ENCODE results near the gene DNAH3. TPM values are rescaled to one million over a fixed set of nuclear protein-coding genes. Genes with fewer than 3 reads are reported as not detected.

Gene DNAH3
- total RNA-seq, 1 experiment from 2014 or later, result 0.15 TPM

GRCh38 chr16:20976576-20976975 is 174.1 kb downstream of the DNAH3 start:
- CTCF ChIA-PET, result no interaction called here
- no peak overlapping the region for H2AFZ ChIP-seq (ENCODE audit: low read depth, low read length, poor library complexity, severe bottlenecking)
- H3K4me1 ChIP-seq (ENCODE audit: control insufficient read depth in 1 of 2, insufficient read depth in 2 of 2, low read length in 2 of 2), result peaks cover 2% of the 10 kb centered on the region in 2 experiments; a peak in 2 of 4 replicates
- no peaks in the 10 kb centered on the region for H4K20me1 ChIP-seq (ENCODE audit: insufficient read depth)
- H3K4me2 ChIP-seq (ENCODE audit: low read length), result no peak overlapping the region
- ATAC-seq (no peak), DNase-seq (ENCODE audit: low read depth, low spot score) (no peak)
- no peak overlapping the region for H3K4me3 ChIP-seq (replicated peaks in 1 of 2; ENCODE audit: low read depth in 1 of 2, low read length in 2 of 2)
- no peak overlapping the region for H3K9ac ChIP-seq (ENCODE audit: low read length)
- POLR2A ChIA-PET, result no interaction called here
- H3K79me2 ChIP-seq (ENCODE audit: insufficient read depth, low read length), result no peaks in the 10 kb centered on the region
- intact Hi-C loops (cut with micrococcal nuclease), result no loop called here
- no TSS peak for BruUV-seq (replicated peaks)
- no peaks in the 10 kb centered on the region for H3K9me3 ChIP-seq (ENCODE audit: control insufficient read depth in 1 of 2, insufficient read depth in 1 of 2, low read depth in 1 of 2, low read length in 2 of 2)
- H3K27ac ChIP-seq (ENCODE audit: low read depth, low read length), result no peak overlapping the region
- no peaks in the 10 kb centered on the region for H3K9me2 ChIP-seq (ENCODE audit: insufficient read depth)
- RAD21 ChIA-PET (ENCODE audit: low non-redundant PET in 1 of 2, low total read pairs in 2 of 2, uncharacterized antibody in 2 of 2, unreplicated experiment in 2 of 2), result no interaction called here
- TF ChIP-seq YY1 (IDR thresholded peaks at IDR 0.05; ENCODE audit: extremely low read depth, insufficient replicate concordance, low read depth, low read length) (no peak), ELF1 (IDR thresholded peaks at IDR 0.05; ENCODE audit: borderline replicate concordance, low read depth) (no peak), TCF7L2 (IDR thresholded peaks at IDR 0.05; ENCODE audit: borderline replicate concordance, extremely low read depth, insufficient read depth, insufficient read length) (no peak), MAX (IDR thresholded peaks at IDR 0.05) (no peak), CTCF (IDR thresholded peaks at IDR 0.05 in 2 of 3, conservative IDR thresholded peaks at IDR 0.05 in 1 of 3; ENCODE audit: borderline replicate concordance in 1 of 3, insufficient read depth in 1 of 3, low read depth in 2 of 3, low read length in 2 of 3) (no peak), ZFX (IDR thresholded peaks at IDR 0.05) (no peak), JUND (IDR thresholded peaks at IDR 0.05) (no peak), ATF3 (IDR thresholded peaks at IDR 0.05) (no peak), SIN3A (IDR thresholded peaks at IDR 0.05; ENCODE audit: low read depth) (no peak), RAD21 (IDR thresholded peaks at IDR 0.05; ENCODE audit: low read depth) (no peak), CBX3 (IDR thresholded peaks at IDR 0.05; ENCODE audit: low read depth) (no peak), POLR2A (IDR thresholded peaks at IDR 0.05; ENCODE audit: borderline replicate concordance, extremely low read depth, insufficient read depth, insufficient read length) (no peak), ZNF274 (IDR thresholded peaks at IDR 0.05; ENCODE audit: low read depth, low read length) (no peak), SP1 (IDR thresholded peaks at IDR 0.05; ENCODE audit: low read depth) (no peak), SRF (IDR thresholded peaks at IDR 0.05; ENCODE audit: low read depth) (no peak), EZH2phosphoT487 (IDR thresholded peaks at IDR 0.05; ENCODE audit: borderline replicate concordance) (no peak), EZH2 (IDR thresholded peaks at IDR 0.05) (no peak), EGR1 (IDR thresholded peaks at IDR 0.05; ENCODE audit: low read depth) (no peak)
- TF ChIP-seq, protein P1, sequence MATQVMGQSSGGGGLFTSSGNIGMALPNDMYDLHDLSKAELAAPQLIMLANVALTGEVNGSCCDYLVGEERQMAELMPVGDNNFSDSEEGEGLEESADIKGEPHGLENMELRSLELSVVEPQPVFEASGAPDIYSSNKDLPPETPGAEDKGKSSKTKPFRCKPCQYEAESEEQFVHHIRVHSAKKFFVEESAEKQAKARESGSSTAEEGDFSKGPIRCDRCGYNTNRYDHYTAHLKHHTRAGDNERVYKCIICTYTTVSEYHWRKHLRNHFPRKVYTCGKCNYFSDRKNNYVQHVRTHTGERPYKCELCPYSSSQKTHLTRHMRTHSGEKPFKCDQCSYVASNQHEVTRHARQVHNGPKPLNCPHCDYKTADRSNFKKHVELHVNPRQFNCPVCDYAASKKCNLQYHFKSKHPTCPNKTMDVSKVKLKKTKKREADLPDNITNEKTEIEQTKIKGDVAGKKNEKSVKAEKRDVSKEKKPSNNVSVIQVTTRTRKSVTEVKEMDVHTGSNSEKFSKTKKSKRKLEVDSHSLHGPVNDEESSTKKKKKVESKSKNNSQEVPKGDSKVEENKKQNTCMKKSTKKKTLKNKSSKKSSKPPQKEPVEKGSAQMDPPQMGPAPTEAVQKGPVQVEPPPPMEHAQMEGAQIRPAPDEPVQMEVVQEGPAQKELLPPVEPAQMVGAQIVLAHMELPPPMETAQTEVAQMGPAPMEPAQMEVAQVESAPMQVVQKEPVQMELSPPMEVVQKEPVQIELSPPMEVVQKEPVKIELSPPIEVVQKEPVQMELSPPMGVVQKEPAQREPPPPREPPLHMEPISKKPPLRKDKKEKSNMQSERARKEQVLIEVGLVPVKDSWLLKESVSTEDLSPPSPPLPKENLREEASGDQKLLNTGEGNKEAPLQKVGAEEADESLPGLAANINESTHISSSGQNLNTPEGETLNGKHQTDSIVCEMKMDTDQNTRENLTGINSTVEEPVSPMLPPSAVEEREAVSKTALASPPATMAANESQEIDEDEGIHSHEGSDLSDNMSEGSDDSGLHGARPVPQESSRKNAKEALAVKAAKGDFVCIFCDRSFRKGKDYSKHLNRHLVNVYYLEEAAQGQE (IDR thresholded peaks at IDR 0.05; ENCODE audit: low read depth), result no peak
- TF ChIP-seq, protein P2, sequence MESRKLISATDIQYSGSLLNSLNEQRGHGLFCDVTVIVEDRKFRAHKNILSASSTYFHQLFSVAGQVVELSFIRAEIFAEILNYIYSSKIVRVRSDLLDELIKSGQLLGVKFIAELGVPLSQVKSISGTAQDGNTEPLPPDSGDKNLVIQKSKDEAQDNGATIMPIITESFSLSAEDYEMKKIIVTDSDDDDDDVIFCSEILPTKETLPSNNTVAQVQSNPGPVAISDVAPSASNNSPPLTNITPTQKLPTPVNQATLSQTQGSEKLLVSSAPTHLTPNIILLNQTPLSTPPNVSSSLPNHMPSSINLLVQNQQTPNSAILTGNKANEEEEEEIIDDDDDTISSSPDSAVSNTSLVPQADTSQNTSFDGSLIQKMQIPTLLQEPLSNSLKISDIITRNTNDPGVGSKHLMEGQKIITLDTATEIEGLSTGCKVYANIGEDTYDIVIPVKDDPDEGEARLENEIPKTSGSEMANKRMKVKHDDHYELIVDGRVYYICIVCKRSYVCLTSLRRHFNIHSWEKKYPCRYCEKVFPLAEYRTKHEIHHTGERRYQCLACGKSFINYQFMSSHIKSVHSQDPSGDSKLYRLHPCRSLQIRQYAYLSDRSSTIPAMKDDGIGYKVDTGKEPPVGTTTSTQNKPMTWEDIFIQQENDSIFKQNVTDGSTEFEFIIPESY (IDR thresholded peaks at IDR 0.05; ENCODE audit: extremely low read depth, insufficient replicate concordance, low read length), result no peak
- H3K36me3 ChIP-seq (ENCODE audit: control insufficient read depth in 1 of 2, insufficient read depth in 2 of 2, low read length in 2 of 2), result no peaks in the 10 kb centered on the region
- H3K27me3 ChIP-seq (ENCODE audit: insufficient read depth, low read length), result no peaks in the 10 kb centered on the region
